UCSD-AML1 (cell line): Measurements from ENCODE around the gene LSR.
"Not testable (repeated sequence)": the region's sequence is repeated elsewhere in the genome, so short reads cannot be mapped to it uniquely, and the experiment has no call there.

Experiments used
- DNase-seq: peaks from one replicate; lab custom pipeline; 2025; ENCODE audit not compliant: unreplicated experiment; lab: John Stamatoyannopoulos, UW

LSR gene

GRCh38 chr19:35284153-35285094 lies 35.6 kb downstream of the LSR start:
- no peak for DNase-seq

DNA sequence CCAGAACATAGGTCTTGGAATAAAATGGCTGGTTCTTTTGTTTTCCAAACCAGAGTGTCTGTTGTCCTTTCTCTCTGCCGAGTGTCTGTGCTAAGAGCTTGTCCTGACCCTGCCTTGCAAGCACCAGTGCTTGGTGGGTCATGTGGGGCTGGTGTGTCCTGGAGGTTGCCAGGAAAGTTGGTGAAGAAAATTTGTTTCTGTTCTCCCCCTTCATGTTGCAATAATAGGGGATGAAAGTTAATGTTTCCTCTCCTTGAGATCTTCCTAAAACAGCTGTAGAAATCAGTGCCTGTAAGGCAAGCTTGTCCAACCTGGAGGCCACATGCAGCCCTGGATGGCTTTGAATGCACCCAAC lies 36.3 kb downstream of the LSR start:
- no peak for DNase-seq

- DNase-seq = not testable (repeated sequence)
These were observed 36.7 kb downstream of the LSR start for GRCh38 chr19:35285465-35285864.

DNA sequence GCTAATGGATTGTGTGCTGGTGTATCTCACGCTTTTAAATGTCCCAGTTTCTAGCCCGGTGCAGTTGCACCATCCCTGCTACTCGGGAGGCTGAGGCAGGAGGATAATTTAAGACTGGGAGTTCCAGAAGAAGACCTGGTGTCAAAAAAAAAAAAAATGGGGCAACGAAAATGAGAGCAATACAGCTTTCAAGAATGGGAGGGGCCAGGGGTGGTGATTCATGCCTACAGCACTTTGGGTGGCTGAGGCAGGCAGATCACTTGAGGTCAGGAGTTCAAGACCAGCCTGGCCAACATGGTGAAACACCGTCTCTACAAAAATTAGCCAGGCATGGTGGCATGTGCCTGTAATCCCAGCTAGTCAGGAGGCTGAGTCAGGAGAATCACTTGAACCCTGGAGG lies 37.3 kb downstream of the LSR start:
- DNase-seq = not testable (repeated sequence)

DNA sequence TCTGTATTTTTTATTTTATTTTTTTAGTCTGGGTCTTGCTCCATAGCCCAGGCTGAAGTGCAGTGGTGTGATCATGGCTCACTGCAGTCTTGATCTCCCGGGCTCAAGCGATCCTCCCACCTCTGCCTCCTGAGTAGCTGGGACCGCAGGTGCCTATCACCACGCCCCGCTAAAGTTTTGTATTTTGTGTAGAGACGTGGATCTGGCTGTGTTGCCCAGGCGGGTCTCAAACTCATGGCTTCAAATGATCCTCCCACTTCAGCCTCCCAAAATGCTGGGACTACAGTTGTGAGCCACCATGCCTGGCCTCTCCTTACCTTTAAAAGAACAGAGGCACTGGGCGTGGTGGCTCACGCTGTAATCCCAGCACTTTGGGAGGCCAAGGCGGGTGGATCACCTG lies 38.9 kb downstream of the LSR start:
- no peak for DNase-seq

GRCh38 chr19:35288331-35288730 lies 39.5 kb downstream of the LSR start:
- DNase-seq = no peak

DNA sequence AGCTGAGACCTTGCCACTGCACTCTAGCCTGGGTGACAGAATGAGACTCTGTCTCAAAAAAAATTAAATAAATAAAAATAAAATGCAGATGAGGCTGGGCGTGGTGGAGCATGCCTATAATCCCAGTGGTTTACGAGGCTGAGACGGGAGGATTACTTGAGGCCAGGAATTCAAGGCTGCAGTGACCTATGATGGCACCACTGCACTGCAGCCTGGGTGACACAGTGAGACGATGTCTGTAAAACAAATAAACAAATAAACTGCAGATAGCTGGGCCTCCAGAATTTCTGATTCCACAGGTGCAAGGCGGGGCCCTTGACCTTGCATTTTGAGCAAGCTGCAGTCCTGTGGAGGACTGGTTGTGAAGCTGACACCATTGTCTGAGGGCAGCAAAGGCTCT lies 40.1 kb downstream of the LSR start:
- DNase-seq = no peak

DNA sequence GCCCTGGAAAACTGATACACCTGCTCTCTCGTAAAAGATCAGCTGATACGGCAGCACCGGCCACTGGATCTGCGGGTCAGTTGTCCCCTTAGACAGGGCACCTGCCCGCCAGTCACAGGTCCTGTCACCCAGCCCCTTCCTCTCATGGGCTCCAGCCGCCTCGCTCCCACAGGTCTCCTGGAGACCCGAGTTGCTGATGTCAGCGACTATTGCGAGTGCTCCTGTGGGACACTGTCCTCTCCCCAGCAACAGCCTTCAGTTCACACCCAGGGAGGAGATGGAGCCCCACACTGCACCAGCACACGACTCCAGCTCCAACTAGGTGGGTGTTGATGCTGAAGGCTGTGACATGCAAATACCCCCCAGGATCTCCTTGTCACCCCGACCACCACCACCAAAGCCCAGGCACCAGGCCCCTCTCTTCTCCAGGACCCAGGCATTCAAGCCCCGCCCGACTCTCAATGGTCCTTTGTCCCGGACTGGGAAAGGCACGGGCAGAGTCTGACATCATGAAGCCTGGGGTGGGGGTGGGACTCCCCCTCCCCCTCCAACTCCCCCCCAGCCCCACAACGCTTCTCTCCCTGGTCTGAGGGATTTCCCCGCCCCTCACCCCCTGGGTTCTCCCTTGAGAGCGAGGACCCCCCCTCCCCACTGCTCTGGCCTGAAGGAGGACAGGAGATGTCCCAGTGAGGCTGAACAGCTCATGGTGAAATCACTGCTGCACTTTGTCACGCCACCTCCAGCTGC lies 41.8 kb downstream of the LSR start:
- no peak for DNase-seq

- no peak for DNase-seq
These were observed 42.5 kb downstream of the LSR start for GRCh38 chr19:35291259-35291658.

DNA sequence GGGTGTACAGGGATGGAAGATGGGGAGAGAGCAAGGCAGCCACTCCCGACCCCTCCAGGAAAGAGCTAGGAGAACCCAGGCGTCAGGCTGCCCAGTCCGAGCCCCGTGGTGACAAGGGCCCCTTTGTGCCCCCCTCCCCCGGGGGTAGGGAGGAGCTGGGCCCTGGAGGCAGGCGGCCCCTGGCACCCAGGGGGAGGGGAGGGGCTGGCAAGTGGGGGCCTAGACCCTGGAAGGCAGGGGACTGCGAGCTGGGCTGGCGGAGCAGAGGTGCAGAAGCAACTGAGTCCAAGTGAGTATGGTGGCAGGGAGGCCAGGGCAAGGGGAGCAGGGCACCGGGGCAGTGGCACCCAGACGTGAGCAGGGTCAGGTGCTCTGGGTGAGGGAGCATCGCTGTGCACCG lies 43.1 kb downstream of the LSR start, which contains the start of gene MAG:
MAG (plus strand) TSS at position 246 of the 400 bp plus-strand sequence. CDS start 3,248 bp downstream, outside the sequence.
- no peak for DNase-seq

GRCh38 chr19:35292421-35293362 lies 43.9 kb downstream of the LSR start:
- no peak for DNase-seq

GRCh38 chr19:35293363-35293739 lies 44.5 kb downstream of the LSR start:
- DNase-seq = no peak

DNA sequence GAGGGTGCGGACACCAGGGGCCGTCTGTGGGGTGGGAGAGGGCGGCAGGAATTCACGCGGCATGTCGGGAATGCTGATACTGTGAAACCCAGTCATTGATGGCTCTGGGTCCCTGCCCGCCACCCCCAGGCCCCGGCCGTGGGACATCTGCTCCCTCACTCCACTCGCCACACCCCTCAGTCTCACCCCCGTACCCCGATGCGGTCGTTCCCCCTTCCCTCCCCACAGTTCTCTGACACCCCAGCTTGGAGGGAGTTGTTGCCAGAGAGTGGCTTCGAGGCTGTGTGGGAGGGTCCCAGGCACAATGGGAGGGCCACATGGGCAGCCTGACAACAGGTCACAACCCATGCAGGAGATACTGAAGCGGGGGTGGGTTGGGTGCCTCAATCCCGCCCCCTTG lies 45.0 kb downstream of the LSR start:
- no peak for DNase-seq

DNA sequence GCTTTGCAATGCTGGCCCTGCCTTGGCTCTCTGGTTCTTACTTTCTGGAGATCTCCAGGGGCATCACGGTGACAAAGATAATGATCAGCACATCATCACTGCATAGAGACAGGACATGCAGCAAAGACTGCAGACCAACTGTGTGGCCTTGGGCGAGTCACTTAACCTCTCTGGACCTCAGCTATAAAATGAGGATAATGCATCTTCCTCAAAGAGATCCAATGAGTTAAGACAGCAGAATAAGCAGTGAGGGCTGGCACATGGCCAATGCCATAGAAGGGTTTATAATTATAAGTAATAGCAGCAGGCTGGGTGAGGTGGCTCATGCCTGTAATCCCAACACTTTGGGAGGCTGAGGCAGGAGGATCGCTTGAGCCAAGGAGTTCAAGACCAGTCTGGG lies 45.5 kb downstream of the LSR start:
- no peak for DNase-seq

DNA sequence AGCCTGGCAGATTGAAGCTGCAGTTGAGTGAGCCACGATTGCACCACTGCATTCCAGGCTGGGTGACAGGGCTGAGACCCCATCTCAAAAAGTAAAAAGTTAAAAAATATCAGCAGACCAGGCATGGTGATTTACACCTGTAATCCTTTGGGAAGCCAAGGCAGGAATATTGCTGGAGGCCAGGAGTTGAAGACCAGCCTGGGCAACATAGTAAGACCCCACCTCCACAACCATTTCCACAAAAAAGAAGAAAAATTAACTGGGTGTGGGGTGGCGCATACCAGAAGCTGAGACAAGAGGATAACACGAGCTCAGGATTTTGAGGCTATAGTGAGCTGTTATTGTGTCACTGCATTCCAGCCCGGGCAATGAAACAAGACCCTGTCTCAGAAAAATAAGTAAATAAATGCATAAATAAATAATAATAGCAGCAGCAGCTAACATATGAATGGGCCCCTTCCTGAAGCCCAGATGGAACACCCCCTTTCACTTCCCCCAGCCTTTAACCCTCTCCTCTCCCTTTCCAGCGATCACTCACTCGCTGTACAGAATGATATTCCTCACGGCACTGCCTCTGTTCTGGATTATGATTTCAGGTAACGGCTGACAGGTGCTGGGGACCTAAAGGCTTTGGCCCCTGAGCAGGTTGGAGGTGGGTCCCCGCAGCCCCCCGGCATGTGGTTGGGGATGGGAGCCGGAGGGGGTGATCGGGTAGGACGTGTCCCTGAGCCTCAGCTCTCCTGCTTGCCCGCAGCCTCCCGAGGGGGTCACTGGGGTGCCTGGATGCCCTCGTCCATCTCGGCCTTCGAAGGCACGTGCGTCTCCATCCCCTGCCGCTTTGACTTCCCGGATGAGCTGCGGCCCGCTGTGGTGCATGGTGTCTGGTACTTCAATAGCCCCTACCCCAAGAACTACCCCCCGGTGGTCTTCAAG lies 46.3 kb downstream of the LSR start:
- no peak for DNase-seq

- DNase-seq = peak; percentile 64
These were observed 47.1 kb downstream of the LSR start for GRCh38 chr19:35295792-35296462.

- no peak for DNase-seq
These were observed 48.1 kb downstream of the LSR start for GRCh38 chr19:35296644-35297514.

- no peak for DNase-seq
These were observed 48.7 kb downstream of the LSR start for GRCh38 chr19:35297515-35297848.

DNA sequence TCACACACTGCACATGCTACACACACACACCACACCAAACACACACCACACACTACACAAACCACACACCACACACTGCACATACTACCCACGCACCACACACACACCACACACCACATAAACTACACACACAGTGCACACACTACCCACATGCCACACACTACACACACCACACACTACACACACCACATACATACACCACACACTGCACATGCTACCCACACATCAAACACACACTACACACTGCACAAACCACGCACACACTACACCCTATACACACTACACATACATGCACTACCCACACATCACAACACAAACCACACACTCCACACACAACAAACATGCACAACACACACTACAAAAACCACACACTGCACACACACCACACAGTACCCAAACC lies 49.1 kb downstream of the LSR start:
- DNase-seq = no peak
